ENCODE measurements around the gene MARCHF3. TPM values are rescaled to one million over a fixed set of nuclear protein-coding genes. Genes with fewer than 3 reads are reported as not detected.

MARCHF3 gene
- total and polyA plus RNA-seq, 2 of the 13 experiments (the other 11 are each of a cell fraction or from before 2014, with no cell fraction given), result 4.8 to 11.9 TPM

DNA sequence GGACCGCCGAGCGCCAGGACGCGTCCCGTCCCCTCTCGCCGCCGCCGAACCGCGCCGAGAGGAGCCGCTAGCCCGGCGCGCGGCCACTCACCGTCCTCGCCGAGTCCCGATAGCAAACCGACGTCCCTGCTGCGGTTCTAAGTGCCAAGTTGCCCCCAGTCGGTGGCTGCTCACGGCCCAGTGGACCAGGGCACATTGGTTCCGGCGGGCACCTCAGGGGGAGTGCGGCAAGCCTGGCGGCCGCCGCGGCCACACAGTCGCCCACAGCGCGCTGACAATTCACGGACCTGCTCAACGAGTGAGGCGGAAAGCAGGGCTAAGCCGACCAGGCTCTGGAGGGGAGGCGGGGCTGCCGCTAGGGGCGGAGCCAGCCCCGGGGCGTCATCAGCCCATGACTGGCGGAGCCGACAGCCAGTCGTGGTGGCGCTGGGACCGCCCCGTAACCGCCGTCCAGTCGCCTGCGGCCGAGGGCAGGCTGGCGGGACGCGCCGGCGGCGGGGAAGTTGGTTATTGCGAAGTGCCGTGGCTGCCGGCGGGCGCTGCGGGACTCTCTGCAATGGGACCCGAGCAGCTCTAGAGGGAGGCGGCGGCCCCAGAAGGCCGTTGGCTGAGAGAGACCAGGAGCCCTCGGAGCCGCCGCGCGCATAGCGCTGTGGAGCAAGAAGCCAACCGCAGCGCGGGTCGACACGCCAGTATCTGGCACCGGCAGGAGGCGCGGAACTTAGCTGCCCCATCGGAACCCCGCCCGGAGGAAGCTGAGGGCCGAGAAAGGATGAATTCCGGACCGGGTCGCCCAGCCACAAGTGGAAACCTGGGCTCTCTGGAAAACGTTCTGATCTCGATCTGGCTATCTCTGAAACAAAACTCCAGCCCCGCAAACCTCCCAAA, at the start of gene MARCHF3 (continued):
- TF ChIP-seq, protein P1, sequence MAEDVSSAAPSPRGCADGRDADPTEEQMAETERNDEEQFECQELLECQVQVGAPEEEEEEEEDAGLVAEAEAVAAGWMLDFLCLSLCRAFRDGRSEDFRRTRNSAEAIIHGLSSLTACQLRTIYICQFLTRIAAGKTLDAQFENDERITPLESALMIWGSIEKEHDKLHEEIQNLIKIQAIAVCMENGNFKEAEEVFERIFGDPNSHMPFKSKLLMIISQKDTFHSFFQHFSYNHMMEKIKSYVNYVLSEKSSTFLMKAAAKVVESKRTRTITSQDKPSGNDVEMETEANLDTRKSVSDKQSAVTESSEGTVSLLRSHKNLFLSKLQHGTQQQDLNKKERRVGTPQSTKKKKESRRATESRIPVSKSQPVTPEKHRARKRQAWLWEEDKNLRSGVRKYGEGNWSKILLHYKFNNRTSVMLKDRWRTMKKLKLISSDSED (CRISPR knock-in tag; IDR thresholded peaks at IDR 0.05), result no peak
- TF ChIP-seq ISL2 (CRISPR knock-in tag; IDR thresholded peaks at IDR 0.05) (peak; percentile 39; the same call in 1 of the 2 replicates), ZNF335 (CRISPR knock-in tag; IDR thresholded peaks at IDR 0.05) (no peak), ZMYM2 (CRISPR knock-in tag; IDR thresholded peaks at IDR 0.05) (peak; percentile 70; the same call in 1 of the 2 replicates), KAT8 (CRISPR knock-in tag; IDR thresholded peaks at IDR 0.05) (no peak; the same call in none of the 2 replicates), ZNF761 (CRISPR knock-in tag; conservative IDR thresholded peaks at IDR 0.05) (peak; percentile 90), HOXD1 (CRISPR knock-in tag; IDR thresholded peaks at IDR 0.05) (peak; percentile 34; the same call in 1 of the 2 replicates), KDM5B (CRISPR knock-in tag; IDR thresholded peaks at IDR 0.05; ENCODE audit: borderline replicate concordance) (peak; percentile 70), TSC22D2 (CRISPR knock-in tag; IDR thresholded peaks at IDR 0.05; ENCODE audit: borderline replicate concordance) (peak; percentile 85; the same call in 1 of the 2 replicates), ZNF230 (CRISPR knock-in tag; IDR thresholded peaks at IDR 0.05) (peak; percentile 7; the same call in 1 of the 2 replicates), BHLHE40 (IDR thresholded peaks at IDR 0.05; ENCODE audit: low read length) (no peak), MTA1 (CRISPR knock-in tag; IDR thresholded peaks at IDR 0.05; ENCODE audit: borderline replicate concordance) (0 out of 2 replicates have a peak, but pooled peaks have one; percentile 39), ZNF7 (CRISPR knock-in tag; IDR thresholded peaks at IDR 0.05) (no peak), ZNF619 (CRISPR knock-in tag; IDR thresholded peaks at IDR 0.05) (peak; percentile 59; the same call in 1 of the 2 replicates)
- TF ChIP-seq, protein P2, sequence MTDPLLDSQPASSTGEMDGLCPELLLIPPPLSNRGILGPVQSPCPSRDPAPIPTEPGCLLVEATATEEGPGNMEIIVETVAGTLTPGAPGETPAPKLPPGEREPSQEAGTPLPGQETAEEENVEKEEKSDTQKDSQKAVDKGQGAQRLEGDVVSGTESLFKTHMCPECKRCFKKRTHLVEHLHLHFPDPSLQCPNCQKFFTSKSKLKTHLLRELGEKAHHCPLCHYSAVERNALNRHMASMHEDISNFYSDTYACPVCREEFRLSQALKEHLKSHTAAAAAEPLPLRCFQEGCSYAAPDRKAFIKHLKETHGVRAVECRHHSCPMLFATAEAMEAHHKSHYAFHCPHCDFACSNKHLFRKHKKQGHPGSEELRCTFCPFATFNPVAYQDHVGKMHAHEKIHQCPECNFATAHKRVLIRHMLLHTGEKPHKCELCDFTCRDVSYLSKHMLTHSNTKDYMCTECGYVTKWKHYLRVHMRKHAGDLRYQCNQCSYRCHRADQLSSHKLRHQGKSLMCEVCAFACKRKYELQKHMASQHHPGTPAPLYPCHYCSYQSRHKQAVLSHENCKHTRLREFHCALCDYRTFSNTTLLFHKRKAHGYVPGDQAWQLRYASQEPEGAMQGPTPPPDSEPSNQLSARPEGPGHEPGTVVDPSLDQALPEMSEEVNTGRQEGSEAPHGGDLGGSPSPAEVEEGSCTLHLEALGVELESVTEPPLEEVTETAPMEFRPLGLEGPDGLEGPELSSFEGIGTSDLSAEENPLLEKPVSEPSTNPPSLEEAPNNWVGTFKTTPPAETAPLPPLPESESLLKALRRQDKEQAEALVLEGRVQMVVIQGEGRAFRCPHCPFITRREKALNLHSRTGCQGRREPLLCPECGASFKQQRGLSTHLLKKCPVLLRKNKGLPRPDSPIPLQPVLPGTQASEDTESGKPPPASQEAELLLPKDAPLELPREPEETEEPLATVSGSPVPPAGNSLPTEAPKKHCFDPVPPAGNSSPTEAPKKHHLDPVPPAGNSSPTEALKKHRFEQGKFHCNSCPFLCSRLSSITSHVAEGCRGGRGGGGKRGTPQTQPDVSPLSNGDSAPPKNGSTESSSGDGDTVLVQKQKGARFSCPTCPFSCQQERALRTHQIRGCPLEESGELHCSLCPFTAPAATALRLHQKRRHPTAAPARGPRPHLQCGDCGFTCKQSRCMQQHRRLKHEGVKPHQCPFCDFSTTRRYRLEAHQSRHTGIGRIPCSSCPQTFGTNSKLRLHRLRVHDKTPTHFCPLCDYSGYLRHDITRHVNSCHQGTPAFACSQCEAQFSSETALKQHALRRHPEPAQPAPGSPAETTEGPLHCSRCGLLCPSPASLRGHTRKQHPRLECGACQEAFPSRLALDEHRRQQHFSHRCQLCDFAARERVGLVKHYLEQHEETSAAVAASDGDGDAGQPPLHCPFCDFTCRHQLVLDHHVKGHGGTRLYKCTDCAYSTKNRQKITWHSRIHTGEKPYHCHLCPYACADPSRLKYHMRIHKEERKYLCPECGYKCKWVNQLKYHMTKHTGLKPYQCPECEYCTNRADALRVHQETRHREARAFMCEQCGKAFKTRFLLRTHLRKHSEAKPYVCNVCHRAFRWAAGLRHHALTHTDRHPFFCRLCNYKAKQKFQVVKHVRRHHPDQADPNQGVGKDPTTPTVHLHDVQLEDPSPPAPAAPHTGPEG (CRISPR knock-in tag; IDR thresholded peaks at IDR 0.05), result no peak; the same call in 1 of the 2 replicates
- TF ChIP-seq, protein P3, sequence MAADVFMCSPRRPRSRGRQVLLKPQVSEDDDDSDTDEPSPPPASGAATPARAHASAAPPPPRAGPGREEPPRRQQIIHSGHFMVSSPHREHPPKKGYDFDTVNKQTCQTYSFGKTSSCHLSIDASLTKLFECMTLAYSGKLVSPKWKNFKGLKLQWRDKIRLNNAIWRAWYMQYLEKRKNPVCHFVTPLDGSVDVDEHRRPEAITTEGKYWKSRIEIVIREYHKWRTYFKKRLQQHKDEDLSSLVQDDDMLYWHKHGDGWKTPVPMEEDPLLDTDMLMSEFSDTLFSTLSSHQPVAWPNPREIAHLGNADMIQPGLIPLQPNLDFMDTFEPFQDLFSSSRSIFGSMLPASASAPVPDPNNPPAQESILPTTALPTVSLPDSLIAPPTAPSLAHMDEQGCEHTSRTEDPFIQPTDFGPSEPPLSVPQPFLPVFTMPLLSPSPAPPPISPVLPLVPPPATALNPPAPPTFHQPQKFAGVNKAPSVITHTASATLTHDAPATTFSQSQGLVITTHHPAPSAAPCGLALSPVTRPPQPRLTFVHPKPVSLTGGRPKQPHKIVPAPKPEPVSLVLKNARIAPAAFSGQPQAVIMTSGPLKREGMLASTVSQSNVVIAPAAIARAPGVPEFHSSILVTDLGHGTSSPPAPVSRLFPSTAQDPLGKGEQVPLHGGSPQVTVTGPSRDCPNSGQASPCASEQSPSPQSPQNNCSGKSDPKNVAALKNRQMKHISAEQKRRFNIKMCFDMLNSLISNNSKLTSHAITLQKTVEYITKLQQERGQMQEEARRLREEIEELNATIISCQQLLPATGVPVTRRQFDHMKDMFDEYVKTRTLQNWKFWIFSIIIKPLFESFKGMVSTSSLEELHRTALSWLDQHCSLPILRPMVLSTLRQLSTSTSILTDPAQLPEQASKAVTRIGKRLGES (CRISPR knock-in tag; IDR thresholded peaks at IDR 0.05; ENCODE audit: borderline replicate concordance), result no peak
